Prostate gland (tissue), 2 donors: ENCODE results near the gene TOGARAM2. TPM values are rescaled to one million over a fixed set of nuclear protein-coding genes. Genes with fewer than 3 reads are reported as not detected.

Experiments
- DNase-seq: peaks from one replicate; pipeline ENCODE4 v3.0.0-alpha.2; 2019; ENCODE audit warnings: low spot score
- H3K27ac ChIP-seq, 2 donors: fragments of 200-600 bp; sonication (generic); 2 replicates each; pipeline ENCODE4 v1.5.1; 2017 to 2019
- H3K27me3 ChIP-seq: fragments of 200-600 bp; sonication (generic); replicated peaks from 2 replicates; pipeline ENCODE4 v1.5.1; 2019; ENCODE audit not compliant: insufficient read depth
- H3K36me3 ChIP-seq, 2 donors: fragments of 200-600 bp; sonication (generic); 1 replicate in 1 of 2; 2 replicates in 1 of 2; pipeline versions ENCODE4 v1.5.1 to v1.8.1; 2017 to 2019
- H3K4me1 ChIP-seq: fragments of 200-600 bp; sonication (generic); replicated peaks from 2 replicates; pipeline ENCODE4 v1.5.1; 2019
- H3K4me3 ChIP-seq, 2 donors: fragments of 200-600 bp; sonication (generic); 2 replicates each; pipeline ENCODE4 v1.5.1; 2017 to 2019
- H3K9me3 ChIP-seq: fragments of 200-600 bp; sonication (generic); 2 replicates; pipeline ENCODE4 v1.5.1; 2017
- POLR2A ChIP-seq: fragments of 450-650 bp; IDR thresholded peaks from one replicate; pipeline ENCODE4 v1.6.1; 2016; ENCODE audit warnings: antibody characterized with exemption, mild to moderate bottlenecking
- POLR2AphosphoS5 ChIP-seq: sonication (generic); formaldehyde crosslinking; IDR thresholded peaks from one replicate; pipeline ENCODE4 v1.6.1; 2017; ENCODE audit warnings: antibody characterized with exemption
- WGBS: methylation state at CpG from one replicate; pipeline ENCODE4 v1.1.5; 2018; 5-methylcytosine and 5-hydroxymethylcytosine counted together
- intact Hi-C: fragments of 100-400 bp; cut with DNase I; formaldehyde crosslinking; loops from one replicate; pipeline ENCODE4 v1.14.2; 2022
- total RNA-seq, 2 donors: library from RNA; depleted of rRNA; stranded (reverse); fragments of >200 nt; gene quantifications; one replicate each; pipeline ENCODE4 v1.1.0, GENCODE V29; 2016
- TF ChIP-seq, protein P1 (sequence below), 4 experiments: fragments of 200-600 bp in 2 of 4; fragments of 450-650 bp in 2 of 4; sonication (generic) in 2 of 4; IDR thresholded peaks; 1 replicate in 3 of 4; 2 replicates in 1 of 4; pipeline ENCODE4 v1.5.1; 2016 to 2019; ENCODE audit warnings: antibody characterized with exemption in 4 of 4, mild to moderate bottlenecking in 2 of 4, moderate library complexity in 2 of 4

TOGARAM2 gene
- total RNA-seq, 2 donors from 2014 or later = 0.36 to 0.62 TPM

DNA sequence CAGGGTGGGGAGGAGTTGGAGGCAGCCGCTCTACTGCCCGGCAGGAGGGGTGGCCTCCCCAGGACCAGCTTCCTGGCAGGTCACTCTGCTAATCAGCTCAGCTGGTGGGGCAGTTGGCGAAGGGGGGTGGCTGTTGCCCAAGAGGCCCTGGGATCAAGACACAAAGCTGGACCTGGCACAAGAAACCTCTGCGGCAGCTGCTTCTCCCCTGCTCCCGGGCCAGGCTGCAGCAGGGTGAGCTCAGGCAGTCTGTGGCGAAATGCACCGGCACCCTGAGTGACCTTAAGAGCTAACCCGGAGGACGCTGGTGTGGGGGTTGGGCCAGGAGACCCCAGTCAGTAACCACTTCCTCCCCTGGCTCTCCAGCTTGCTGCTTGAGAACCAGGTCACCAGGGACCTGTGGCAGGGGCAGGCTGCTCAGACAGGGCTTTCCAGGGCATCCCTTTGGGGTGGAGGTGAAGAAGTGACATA lies 31.1 kb downstream of the TOGARAM2 start:
- Histone ChIP-seq H3K4me1 (no peaks in the 10 kb centered on the region), H3K27me3 (no peaks in the 10 kb centered on the region), H3K27ac (peak overlapping the region in 1 of 2 donors; percentile 39), H3K9me3 (no peaks in the 10 kb centered on the region), H3K36me3 (no peaks in the 10 kb centered on the region), H3K4me3 (no peak overlapping the region)
- TF ChIP-seq, protein P1, sequence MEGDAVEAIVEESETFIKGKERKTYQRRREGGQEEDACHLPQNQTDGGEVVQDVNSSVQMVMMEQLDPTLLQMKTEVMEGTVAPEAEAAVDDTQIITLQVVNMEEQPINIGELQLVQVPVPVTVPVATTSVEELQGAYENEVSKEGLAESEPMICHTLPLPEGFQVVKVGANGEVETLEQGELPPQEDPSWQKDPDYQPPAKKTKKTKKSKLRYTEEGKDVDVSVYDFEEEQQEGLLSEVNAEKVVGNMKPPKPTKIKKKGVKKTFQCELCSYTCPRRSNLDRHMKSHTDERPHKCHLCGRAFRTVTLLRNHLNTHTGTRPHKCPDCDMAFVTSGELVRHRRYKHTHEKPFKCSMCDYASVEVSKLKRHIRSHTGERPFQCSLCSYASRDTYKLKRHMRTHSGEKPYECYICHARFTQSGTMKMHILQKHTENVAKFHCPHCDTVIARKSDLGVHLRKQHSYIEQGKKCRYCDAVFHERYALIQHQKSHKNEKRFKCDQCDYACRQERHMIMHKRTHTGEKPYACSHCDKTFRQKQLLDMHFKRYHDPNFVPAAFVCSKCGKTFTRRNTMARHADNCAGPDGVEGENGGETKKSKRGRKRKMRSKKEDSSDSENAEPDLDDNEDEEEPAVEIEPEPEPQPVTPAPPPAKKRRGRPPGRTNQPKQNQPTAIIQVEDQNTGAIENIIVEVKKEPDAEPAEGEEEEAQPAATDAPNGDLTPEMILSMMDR (IDR thresholded peaks at IDR 0.05) = no peak
- no peak for TF ChIP-seq POLR2AphosphoS5
- DNase-seq = no peak
- WGBS = 71% methylated on average over 9 of the region's 9 CpGs
- intact Hi-C loops = loop anchor here (5.0 to 10.0 kb wide), 3 partner anchors 50 to 103 kb away; partner anchors contain the start of gene CLIP4

DNA sequence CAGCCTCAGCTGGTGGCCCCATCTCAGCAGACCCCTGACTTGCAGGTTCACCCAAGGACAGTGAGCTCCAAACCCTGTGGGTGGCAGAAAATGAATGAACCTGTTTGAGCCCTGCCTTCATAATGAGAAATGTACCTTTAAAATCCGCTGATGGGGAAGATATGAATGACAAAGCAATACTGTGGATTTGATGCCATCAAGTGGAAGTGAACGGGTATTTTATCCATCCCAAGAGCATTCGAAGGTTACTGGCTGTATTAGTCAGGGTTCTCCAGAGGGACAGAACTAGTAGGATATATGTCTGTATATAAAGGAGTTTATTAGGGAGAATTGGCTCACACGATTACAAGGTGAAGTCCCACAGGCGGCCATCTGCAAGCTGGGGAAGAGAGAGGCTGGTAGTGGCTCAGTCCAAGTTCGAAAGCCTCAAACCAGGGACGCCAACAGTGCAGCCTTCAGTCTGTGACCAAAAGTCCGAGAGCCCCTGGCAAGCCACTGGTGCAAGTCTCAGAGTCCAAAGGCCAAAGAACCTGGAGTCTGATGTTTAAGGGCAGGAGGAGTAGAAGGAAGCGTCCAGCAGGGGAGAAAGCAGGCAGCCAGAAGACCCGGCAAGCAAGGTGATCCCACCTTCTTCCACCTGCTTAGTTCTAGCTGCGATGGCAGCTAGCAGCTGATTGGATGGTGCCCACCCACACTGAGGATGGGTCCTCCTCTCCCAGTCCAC lies 32.1 kb downstream of the TOGARAM2 start:
- WGBS = 74% methylated on average over 11 of the region's 11 CpGs
- Histone ChIP-seq H3K4me3 (no peak overlapping the region), H3K9me3 (no peaks in the 10 kb centered on the region), H3K27me3 (no peaks in the 10 kb centered on the region), H3K4me1 (no peaks in the 10 kb centered on the region), H3K27ac (no peak overlapping the region), H3K36me3 (no peaks in the 10 kb centered on the region)
- no peak for TF ChIP-seq POLR2A
- TF ChIP-seq, protein P1 (IDR thresholded peaks at IDR 0.05) = peak in 1 of 4 experiments; percentile 10
- intact Hi-C loops = loop anchor here (5.0 to 10.0 kb wide), 3 partner anchors 49 to 102 kb away; partner anchors contain the start of gene CLIP4
- DNase-seq = no peak

DNA sequence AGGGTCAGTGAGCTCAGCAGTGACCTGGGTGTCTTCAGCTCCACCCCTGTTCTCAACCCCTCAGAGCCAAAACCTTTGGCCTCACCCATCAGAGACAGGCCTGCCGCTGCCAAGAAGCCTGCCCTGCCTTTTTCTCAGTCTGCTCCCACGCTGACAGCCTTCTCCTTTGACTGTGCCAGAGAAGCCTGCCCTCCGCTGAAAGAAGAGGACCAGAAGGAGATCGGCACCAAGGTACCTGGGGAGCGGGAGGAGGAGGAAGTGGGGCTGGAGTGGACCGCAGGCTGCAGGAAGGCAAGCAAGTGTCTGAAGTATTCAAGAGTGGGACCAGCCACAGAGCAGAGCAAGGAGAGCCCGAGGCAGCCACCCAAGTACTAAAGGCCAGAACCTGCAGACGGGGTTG lies 33.2 kb downstream of the TOGARAM2 start:
- no peak for DNase-seq
- Histone ChIP-seq H3K9me3 (no peaks in the 10 kb centered on the region), H3K36me3 (no peaks in the 10 kb centered on the region), H3K27me3 (no peaks in the 10 kb centered on the region), H3K4me1 (no peaks in the 10 kb centered on the region), H3K27ac (no peak overlapping the region), H3K4me3 (no peak overlapping the region)
- no peak for TF ChIP-seq POLR2AphosphoS5
- intact Hi-C loops = loop anchor here (5.0 to 10.0 kb wide), 3 partner anchors 48 to 100 kb away; partner anchors contain the start of gene CLIP4
- 91% methylated on average over 8 of the region's 8 CpGs for WGBS

DNA sequence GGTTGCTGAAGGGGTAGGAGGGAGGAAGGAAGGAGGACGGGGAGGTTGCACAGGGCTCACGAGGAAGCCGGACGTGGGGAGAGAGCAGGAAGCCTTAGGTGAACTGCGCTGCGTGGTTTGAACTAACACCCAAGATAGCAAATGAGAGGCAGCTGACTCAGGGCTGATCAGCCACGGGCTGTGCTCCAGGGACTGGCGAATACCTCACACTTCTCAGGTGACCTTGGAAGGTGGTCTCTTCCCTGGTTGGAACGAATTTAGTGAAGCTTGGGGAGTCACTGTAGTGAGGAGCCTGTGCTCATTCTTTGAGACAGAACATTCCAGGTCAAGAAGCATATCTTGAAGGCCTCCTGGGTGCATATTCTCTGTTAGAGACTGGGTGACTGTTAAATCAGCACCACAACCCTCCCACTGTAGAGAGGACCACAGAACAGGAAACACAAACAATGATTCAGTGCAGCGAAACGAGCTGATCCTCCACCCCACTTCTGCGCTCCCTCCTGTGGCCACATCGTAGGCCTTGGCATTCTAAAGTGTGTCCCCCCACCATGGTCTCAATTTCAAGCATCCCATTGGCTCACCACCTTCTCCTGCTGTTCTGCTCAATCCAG lies 33.8 kb downstream of the TOGARAM2 start:
- no peak for DNase-seq
- intact Hi-C loops = loop anchor here (5.0 to 10.0 kb wide), 3 partner anchors 47 to 100 kb away; partner anchors contain the start of gene CLIP4
- H3K9me3 ChIP-seq = no peaks in the 10 kb centered on the region
- H3K27me3 ChIP-seq = no peaks in the 10 kb centered on the region
- no peak overlapping the region for H3K4me3 ChIP-seq
- TF ChIP-seq POLR2A (no peak), POLR2AphosphoS5 (no peak)
- TF ChIP-seq, protein P1 (IDR thresholded peaks at IDR 0.05) = no peak
- H3K36me3 ChIP-seq = no peaks in the 10 kb centered on the region
- H3K4me1 ChIP-seq = no peaks in the 10 kb centered on the region
- 72% methylated on average over 13 of the region's 13 CpGs for WGBS
- H3K27ac ChIP-seq = peak overlapping the region in 1 of 2 donors; percentile 15

DNA sequence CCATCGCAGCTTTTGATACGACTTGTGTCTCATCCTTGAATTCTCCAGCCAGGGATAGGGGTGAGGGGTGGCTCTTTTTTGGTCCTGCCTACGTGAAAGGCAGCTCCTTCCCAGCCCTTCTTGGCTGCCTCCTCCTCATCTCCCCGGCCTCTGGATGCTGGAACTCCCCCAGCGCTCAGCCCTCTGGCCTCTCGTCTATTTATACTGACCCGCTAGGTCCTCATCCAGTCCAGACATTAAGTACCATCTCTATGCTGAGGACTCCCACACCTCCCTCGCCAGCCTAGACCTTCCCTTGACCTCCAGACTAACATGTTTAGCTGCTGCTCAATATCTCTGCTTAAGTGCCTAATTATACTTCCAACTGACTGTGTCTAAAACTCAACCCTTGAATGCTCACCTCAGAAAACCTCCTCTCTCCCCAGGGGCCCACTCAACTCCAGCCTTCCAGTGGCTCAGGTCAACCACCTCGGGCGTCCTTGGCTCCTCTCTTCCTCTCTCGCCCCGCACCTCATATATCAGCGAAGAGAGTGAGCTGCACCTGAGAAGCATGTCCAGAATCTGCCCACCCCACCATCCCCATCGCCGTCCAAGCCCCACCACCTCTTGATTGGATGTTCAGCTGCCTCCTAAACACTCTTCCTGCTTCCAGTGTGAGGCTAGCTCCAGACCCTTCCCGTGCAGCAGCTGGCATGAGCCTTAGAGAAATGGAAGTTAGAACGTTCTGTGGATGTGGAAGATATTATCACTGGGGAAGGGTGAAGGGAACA lies 34.8 kb downstream of the TOGARAM2 start:
- WGBS = 77% methylated on average over 17 of the region's 17 CpGs
- Histone ChIP-seq H3K4me3 (no peak overlapping the region), H3K9me3 (no peaks in the 10 kb centered on the region), H3K27ac (peak overlapping the region in 1 of 2 donors; percentile 15), H3K4me1 (no peaks in the 10 kb centered on the region), H3K36me3 (no peaks in the 10 kb centered on the region), H3K27me3 (no peaks in the 10 kb centered on the region)
- intact Hi-C loops = loop anchor here (10.0 kb wide), 1 partner anchor 99 kb away; the partner anchor contains the start of gene CLIP4
- TF ChIP-seq POLR2AphosphoS5 = no peak
- TF ChIP-seq POLR2A = no peak
- TF ChIP-seq, protein P1 (IDR thresholded peaks at IDR 0.05) = no peak
- DNase-seq = no peak
